ENCODE measurements around the gene EIF2A. TPM values are rescaled to one million over a fixed set of nuclear protein-coding genes. Genes with fewer than 3 reads are reported as not detected.

The EIF2A gene
- total RNA-seq, 4 donors from 2014 or later, result 132 to 223 (median 187) TPM

DNA sequence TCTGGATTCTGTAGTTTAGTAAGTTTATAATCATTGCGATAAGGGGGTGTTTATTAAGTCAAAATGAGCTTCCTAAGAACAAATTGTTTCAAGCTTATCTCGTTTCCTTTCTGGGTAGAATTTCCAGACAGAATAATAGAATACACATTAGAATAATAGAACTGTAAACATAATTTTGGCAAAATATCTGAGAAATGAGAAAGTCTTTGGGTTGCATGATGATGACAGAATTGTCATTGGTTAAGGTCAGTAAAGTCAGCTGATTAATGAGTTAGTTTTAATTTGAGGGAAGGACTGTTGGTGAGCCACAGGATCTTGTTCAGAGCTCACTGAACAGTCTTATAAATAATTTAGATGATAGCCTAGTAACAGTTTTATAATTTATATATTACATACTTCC is 10.2 kb downstream of the EIF2A start:
- WGBS, 2 donors, result 78 to 80% methylated on average over 2 of the region's 2 CpGs
- DNase-seq (ENCODE audit: low spot score in 2 of 2), result no peak
- H3K4me3 ChIP-seq (ENCODE audit: low read depth, poor library complexity, severe bottlenecking), result no peak overlapping the region
- TF ChIP-seq POLR2A (IDR thresholded peaks at IDR 0.05), result no peak
- TF ChIP-seq, protein P1, sequence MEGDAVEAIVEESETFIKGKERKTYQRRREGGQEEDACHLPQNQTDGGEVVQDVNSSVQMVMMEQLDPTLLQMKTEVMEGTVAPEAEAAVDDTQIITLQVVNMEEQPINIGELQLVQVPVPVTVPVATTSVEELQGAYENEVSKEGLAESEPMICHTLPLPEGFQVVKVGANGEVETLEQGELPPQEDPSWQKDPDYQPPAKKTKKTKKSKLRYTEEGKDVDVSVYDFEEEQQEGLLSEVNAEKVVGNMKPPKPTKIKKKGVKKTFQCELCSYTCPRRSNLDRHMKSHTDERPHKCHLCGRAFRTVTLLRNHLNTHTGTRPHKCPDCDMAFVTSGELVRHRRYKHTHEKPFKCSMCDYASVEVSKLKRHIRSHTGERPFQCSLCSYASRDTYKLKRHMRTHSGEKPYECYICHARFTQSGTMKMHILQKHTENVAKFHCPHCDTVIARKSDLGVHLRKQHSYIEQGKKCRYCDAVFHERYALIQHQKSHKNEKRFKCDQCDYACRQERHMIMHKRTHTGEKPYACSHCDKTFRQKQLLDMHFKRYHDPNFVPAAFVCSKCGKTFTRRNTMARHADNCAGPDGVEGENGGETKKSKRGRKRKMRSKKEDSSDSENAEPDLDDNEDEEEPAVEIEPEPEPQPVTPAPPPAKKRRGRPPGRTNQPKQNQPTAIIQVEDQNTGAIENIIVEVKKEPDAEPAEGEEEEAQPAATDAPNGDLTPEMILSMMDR (IDR thresholded peaks at IDR 0.05), result no peak
- intact Hi-C loops (cut with DNase I; ENCODE audit: low total_unique reads), result no loop called here

DNA sequence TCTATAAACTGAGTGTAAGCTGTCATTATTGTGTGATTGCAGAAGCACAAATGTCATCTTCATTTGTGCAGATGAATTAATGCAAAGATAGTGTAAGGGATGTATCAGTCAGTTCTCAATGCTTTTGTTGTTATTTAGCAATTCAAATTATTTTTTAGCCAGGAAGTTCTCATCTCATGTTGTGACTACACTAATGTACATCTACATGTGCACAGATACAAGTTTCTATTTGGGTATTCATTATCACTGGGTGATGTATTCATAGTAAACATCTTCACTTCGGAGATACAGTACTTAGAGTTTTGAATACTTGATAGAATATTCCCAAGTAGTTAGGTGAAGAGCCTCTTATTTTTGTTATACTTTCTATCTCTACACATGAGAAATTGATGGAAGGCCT is 11.1 kb downstream of the EIF2A start:
- intact Hi-C loops (cut with DNase I; ENCODE audit: low total_unique reads), result no loop called here
- TF ChIP-seq, protein P1 (IDR thresholded peaks at IDR 0.05), result no peak
- TF ChIP-seq POLR2A (IDR thresholded peaks at IDR 0.05), result no peak
- no peak overlapping the region for H3K4me3 ChIP-seq (ENCODE audit: low read depth, poor library complexity, severe bottlenecking)
- WGBS, 2 donors, result 78 to 81% methylated on average over 1 of the region's 1 CpG
- no peak for DNase-seq (ENCODE audit: low spot score in 2 of 2)

DNA sequence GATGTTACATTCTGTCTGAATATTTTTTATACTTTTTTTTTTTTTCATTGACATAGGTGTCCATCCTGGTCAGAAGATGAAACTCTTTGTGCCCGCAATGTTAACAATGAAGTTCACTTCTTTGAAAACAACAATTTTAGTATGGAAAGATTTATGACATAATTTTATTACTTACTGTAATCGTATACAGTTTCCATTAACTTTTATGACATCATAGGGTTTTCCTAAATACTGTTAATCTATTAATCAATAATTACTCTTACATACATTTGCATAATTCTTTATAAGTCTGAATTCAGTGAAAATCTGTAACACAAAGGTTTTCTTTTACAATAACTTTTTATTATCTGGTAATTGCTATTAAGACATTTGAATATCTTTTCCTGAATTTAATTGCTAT is 17.7 kb downstream of the EIF2A start:
- TF ChIP-seq, protein P1 (IDR thresholded peaks at IDR 0.05), result no peak
- DNase-seq (ENCODE audit: low spot score in 2 of 2), result no peak
- intact Hi-C loops (cut with DNase I; ENCODE audit: low total_unique reads), result no loop called here
- H3K4me3 ChIP-seq (ENCODE audit: low read depth, poor library complexity, severe bottlenecking), result no peak overlapping the region
- WGBS, 2 donors, result 79 to 95% methylated on average over 2 of the region's 2 CpGs

DNA sequence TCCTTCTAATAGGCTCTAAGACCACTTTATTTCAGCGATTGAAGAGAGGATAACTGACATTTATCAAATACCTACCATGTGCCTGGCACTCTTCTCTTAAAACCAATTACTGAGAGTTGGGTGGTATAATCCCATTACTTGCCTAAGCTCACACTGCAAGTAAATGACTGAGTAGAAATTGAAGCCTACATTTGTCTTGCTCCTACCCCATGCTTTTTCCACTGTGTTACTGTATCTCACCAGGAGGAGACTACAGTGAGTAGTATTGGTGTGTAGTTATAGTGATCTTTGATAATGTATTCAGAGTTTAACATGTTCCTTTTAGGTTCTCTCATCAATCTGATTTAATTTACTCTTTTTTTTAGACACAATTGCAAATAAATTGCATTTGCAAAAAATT is 20.7 kb downstream of the EIF2A start:
- 95 to 100% methylated on average over 1 of the region's 1 CpG for WGBS, 2 donors
- H3K4me3 ChIP-seq (ENCODE audit: low read depth, poor library complexity, severe bottlenecking), result no peak overlapping the region
- no peak for DNase-seq (ENCODE audit: low spot score in 2 of 2)
- intact Hi-C loops (cut with DNase I; ENCODE audit: low total_unique reads), result no loop called here
- no peak for TF ChIP-seq POLR2A (IDR thresholded peaks at IDR 0.05)
- TF ChIP-seq, protein P1 (IDR thresholded peaks at IDR 0.05), result no peak

DNA sequence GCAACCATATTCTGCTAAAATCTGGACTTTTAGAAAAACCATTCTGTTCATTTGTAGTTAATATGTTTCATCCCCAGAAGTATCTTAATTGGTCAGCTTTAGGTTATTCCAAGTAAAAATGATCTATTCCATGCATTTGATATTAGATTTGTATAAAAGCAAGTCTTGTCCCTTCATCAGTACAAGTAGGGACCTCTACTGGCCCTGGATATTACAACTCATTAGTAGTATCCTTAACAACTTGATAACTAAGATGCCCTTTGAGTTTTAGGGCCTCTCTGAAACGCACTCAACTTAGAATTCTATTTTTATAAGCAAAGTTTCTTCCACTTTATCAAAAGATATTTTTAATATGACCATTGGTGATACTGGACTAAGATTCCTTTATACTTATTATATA is 31.3 kb downstream of the EIF2A start:
- no peak for TF ChIP-seq POLR2A (IDR thresholded peaks at IDR 0.05)
- TF ChIP-seq, protein P1 (IDR thresholded peaks at IDR 0.05), result no peak
- intact Hi-C loops (cut with DNase I; ENCODE audit: low total_unique reads), result no loop called here
- H3K4me3 ChIP-seq (ENCODE audit: low read depth, poor library complexity, severe bottlenecking), result no peak overlapping the region
- no peak for DNase-seq (ENCODE audit: low spot score in 2 of 2)
- 82 to 83% methylated on average over 1 of the region's 1 CpG for WGBS, 2 donors

DNA sequence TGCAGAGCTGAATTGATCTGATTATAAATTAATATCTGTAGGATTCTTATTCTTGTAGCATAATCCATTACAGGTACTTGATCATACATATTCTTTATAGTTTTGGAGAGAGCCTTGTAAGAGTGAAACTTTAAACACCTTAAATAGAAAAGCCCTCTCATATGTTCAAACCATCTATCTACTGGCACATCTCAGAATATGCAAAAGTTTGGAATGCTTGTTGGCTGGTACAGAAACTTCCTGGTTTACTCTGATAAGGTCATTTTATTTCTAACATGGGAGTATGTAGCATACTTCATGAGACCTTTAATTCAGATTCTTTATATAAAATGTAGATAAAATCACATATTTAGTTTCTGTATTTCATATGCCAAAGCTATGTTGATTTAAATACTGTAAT is 34.6 kb downstream of the EIF2A start:
- no peak overlapping the region for H3K4me3 ChIP-seq (ENCODE audit: low read depth, poor library complexity, severe bottlenecking)
- intact Hi-C loops (cut with DNase I; ENCODE audit: low total_unique reads), result no loop called here
- DNase-seq (ENCODE audit: low spot score in 2 of 2), result no peak
- TF ChIP-seq, protein P1 (IDR thresholded peaks at IDR 0.05), result no peak
- no peak for TF ChIP-seq POLR2A (IDR thresholded peaks at IDR 0.05)
